Endothelial cell of umbilical vein (primary cell): ENCODE measurements around the gene KCTD19. TPM values are rescaled to one million over a fixed set of nuclear protein-coding genes. Genes with fewer than 3 reads are reported as not detected.

ENCODE experiments used
- BruUV-seq: library from RNA; stranded (reverse); fragments of 400-500 nt; replicated peaks from 2 replicates; lab custom pipeline; 2021; lab: Mats Ljungman, UMichigan
- CTCF ChIA-PET: fragments of 300-600, 350-600 bp; sonication (Branson Sonifier 250); formaldehyde crosslinking; loops from one replicate; lab custom pipeline; 2021; ENCODE audit warnings: antibody characterized with exemption, inconsistent platforms; lab: Charles Lee
- POLR2A ChIA-PET: fragments of 300-600, 350-600 bp; sonication (Branson Sonifier 250); formaldehyde crosslinking; loops from one replicate; lab custom pipeline; 2021; ENCODE audit warnings: antibody characterized with exemption, inconsistent platforms; lab: Charles Lee
- DNase-seq: peaks from one replicate; pipeline ENCODE4 v3.0.0-alpha.2; 2011; ENCODE audit warnings: low read depth, low spot score
- FAIRE-seq: peaks from 2 replicates; lab custom pipeline; 2011; peaks lifted over from hg19 to GRCh38; lab: Jason Lieb, UNC
- H2AFZ ChIP-seq: 2 replicates; pipeline ENCODE4 v1.6.0; 2012; ENCODE audit warnings: low read depth, low read length, control low read depth, inconsistent platforms
- H3K27ac ChIP-seq: 2 replicates; pipeline ENCODE4 v1.5.1; 2011; ENCODE audit warnings: low read depth, mild to moderate bottlenecking, control low read depth, low read length, moderate library complexity; ENCODE audit not compliant: insufficient read depth
- H3K27me3 ChIP-seq, 2 experiments: 2 replicates each; pipeline versions ENCODE4 v1.6.0 to v1.6.1; 2011; ENCODE audit warnings: low read length in 2 of 2, mixed read lengths in 1 of 2; ENCODE audit not compliant: control insufficient read depth in 2 of 2, insufficient read depth in 2 of 2
- H3K36me3 ChIP-seq, 2 experiments: 2 replicates in 1 of 2; 3 replicates in 1 of 2; pipeline ENCODE4 v1.5.1; 2011; ENCODE audit warnings: low read length in 2 of 2, mild to moderate bottlenecking in 1 of 2, moderate library complexity in 1 of 2; ENCODE audit not compliant: control insufficient read depth in 2 of 2, insufficient read depth in 2 of 2; ENCODE audit errors: extremely low read depth in 1 of 2
- H3K4me1 ChIP-seq: 3 replicates; pipeline ENCODE4 v1.5.1; 2011; ENCODE audit warnings: mild to moderate bottlenecking, low read length; ENCODE audit not compliant: control insufficient read depth, insufficient read depth; ENCODE audit errors: extremely low read depth
- H3K4me2 ChIP-seq: 2 replicates; pipeline ENCODE4 v1.6.1; 2011; ENCODE audit warnings: low read length, control low read depth, mixed read lengths; ENCODE audit not compliant: insufficient read depth
- H3K4me3 ChIP-seq, 3 experiments: fragments of 200-600 bp in 1 of 3; sonication (generic), shearing (Covaris generic) in 1 of 3; replicated peaks in 1 of 3; 2 replicates each; pipeline ENCODE4 v1.5.1; 2011 to 2016; ENCODE audit warnings: control low read depth in 3 of 3, low read length in 3 of 3, mild to moderate bottlenecking in 2 of 3, inconsistent platforms in 1 of 3, low read depth in 1 of 3, moderate library complexity in 1 of 3; ENCODE audit not compliant: insufficient read depth in 1 of 3
- H3K79me2 ChIP-seq: 2 replicates; pipeline ENCODE4 v1.6.0; 2012; ENCODE audit warnings: low read length, inconsistent platforms; ENCODE audit not compliant: control insufficient read depth, insufficient read depth
- H3K9ac ChIP-seq: replicated peaks from 2 replicates; pipeline ENCODE3; 2011; ENCODE audit warnings: low read length, control low read depth; ENCODE audit not compliant: insufficient read depth; ENCODE audit errors: extremely low read depth
- H3K9me1 ChIP-seq: replicated peaks from 3 replicates; pipeline ENCODE4 v1.6.0; 2011; ENCODE audit warnings: mild to moderate bottlenecking, low read length; ENCODE audit not compliant: control insufficient read depth, insufficient read depth; ENCODE audit errors: extremely low read depth
- H3K9me3 ChIP-seq: replicated peaks from 2 replicates; pipeline ENCODE4 v1.5.1; 2012; ENCODE audit warnings: low read length, inconsistent platforms; ENCODE audit not compliant: control insufficient read depth, insufficient read depth
- H4K20me1 ChIP-seq: replicated peaks from 2 replicates; pipeline ENCODE3; 2011; ENCODE audit warnings: mild to moderate bottlenecking, low read length; ENCODE audit not compliant: control insufficient read depth, insufficient read depth; ENCODE audit errors: extremely low read depth
- EZH2 ChIP-seq: IDR thresholded peaks from 2 replicates; pipeline ENCODE4 v1.6.1; 2012; ENCODE audit warnings: borderline replicate concordance, low read depth, mild to moderate bottlenecking, moderate library complexity, low read length, inconsistent platforms; ENCODE audit not compliant: severe bottlenecking
- FOS ChIP-seq: IDR thresholded peaks from 2 replicates; pipeline ENCODE4 v1.6.1; 2011; ENCODE audit warnings: mild to moderate bottlenecking, low read length, moderate library complexity, borderline replicate concordance; ENCODE audit not compliant: insufficient read depth
- JUN ChIP-seq: IDR thresholded peaks from 2 replicates; pipeline ENCODE4 v1.6.1; 2011; ENCODE audit warnings: borderline replicate concordance, low read depth; ENCODE audit not compliant: insufficient read length, insufficient read depth
- MYC ChIP-seq: IDR thresholded peaks from one replicate; pipeline ENCODE4 v1.6.1; 2011; ENCODE audit warnings: mild to moderate bottlenecking, low read depth, low read length
- POLR2A ChIP-seq: IDR thresholded peaks from 2 replicates; pipeline ENCODE4 v1.6.1; 2012; ENCODE audit warnings: low read depth, mild to moderate bottlenecking, control low read depth, low read length
- POLR2AphosphoS5 ChIP-seq: IDR thresholded peaks from 2 replicates; pipeline ENCODE4 v1.6.1; 2012; ENCODE audit warnings: low read depth, mild to moderate bottlenecking, control low read depth, low read length, moderate library complexity; ENCODE audit not compliant: insufficient read depth
- dilution Hi-C: fragments of 300-500 bp; cut with MboI; formaldehyde crosslinking; loops from one replicate; pipeline ENCODE4 v1.15.0; 2019; ENCODE audit warnings: low sequenced_read_pairs; ENCODE audit not compliant: extremely low pct_ligation_motif_present
- intact Hi-C: fragments of 100-400 bp; cut with micrococcal nuclease; formaldehyde crosslinking; loops from one replicate; pipeline ENCODE4 v1.10.0; 2022
- polyA plus RNA-seq, 4 experiments: library from polyadenylated mRNA; depleted of rRNA in 3 of 4; stranded (reverse) in 3 of 4; unstranded in 1 of 4; fragments of >200 nt; gene quantifications; 2 replicates each; pipeline versions ENCODE4 v1.2.1 to v1.2.3, GENCODE V29; 2011 to 2012; ENCODE audit warnings: missing spikeins in 1 of 4
- total RNA-seq: library from RNA; stranded (reverse); gene quantifications from 2 replicates; pipeline ENCODE4 v1.2.3, GENCODE V29; 2021
- TF ChIP-seq, protein P1 (sequence below): IDR thresholded peaks from 2 replicates; pipeline ENCODE4 v1.6.1; 2011; ENCODE audit not compliant: insufficient read depth, insufficient read length
- TF ChIP-seq, protein P2 (sequence below), 2 donors: IDR thresholded peaks; 1 replicate in 1 of 2; 2 replicates in 1 of 2; pipeline ENCODE4 v1.5.1; 2011; ENCODE audit warnings: low read length in 2 of 2, mild to moderate bottlenecking in 2 of 2, moderate library complexity in 2 of 2, control low read depth in 1 of 2, inconsistent platforms in 1 of 2, low read depth in 1 of 2; ENCODE audit not compliant: insufficient read depth in 1 of 2; ENCODE audit errors: extremely low read depth in 1 of 2

KCTD19 gene
- total and polyA plus RNA-seq, 2 donors (not counting 3 experiments of a cell fraction or from before 2014, with no cell fraction given): 0.21 to 0.44 TPM

DNA sequence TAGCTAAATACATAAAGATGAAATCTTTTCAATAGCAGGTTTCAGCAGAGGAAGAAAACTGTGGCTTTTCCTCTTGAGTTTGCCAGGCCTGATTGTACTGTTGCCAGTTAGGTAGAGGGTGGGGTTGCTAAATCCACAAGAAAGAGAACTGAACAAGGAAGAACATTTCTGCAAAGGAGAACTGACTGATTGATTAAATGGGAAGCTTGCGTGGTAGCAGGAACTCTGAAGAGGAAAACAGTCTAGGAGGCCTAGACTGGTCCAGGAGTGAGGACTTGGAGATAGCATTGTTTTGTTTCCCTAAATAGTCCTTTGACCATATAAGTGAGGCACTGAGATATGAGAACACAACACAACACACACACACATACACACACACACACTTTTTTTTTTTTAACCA is 18.9 kb upstream of the KCTD19 start:
- no peaks in the 10 kb centered on the region for H3K79me2 ChIP-seq
- H3K9ac ChIP-seq: no peak overlapping the region
- H2AFZ ChIP-seq: no peak overlapping the region
- no peaks in the 10 kb centered on the region for H3K36me3 ChIP-seq
- H4K20me1 ChIP-seq: no peaks in the 10 kb centered on the region
- intact Hi-C loops (loop anchor here (5.0 kb wide), 2 partner anchors 68 to 122 kb away; partner anchors contain the start of gene PLEKHG4), dilution Hi-C loops (no loop called here)
- H3K9me1 ChIP-seq: no peaks in the 10 kb centered on the region
- FAIRE-seq (no peak), DNase-seq (no peak)
- no peak overlapping the region for H3K4me3 ChIP-seq
- BruUV-seq: no TSS peak
- no peak overlapping the region for H3K27ac ChIP-seq
- H3K4me2 ChIP-seq: no peak overlapping the region
- no peaks in the 10 kb centered on the region for H3K27me3 ChIP-seq
- ChIA-PET CTCF (interaction anchor here (0.7 to 4.7 kb wide), 7 partner anchors 16 to 85 kb away, joined by 3 to 31 read pairs (median 4); partner anchors contain the start of genes KCTD19, LRRC36 and ZDHHC1), POLR2A (no interaction called here)
- H3K9me3 ChIP-seq: no peaks in the 10 kb centered on the region
- TF ChIP-seq POLR2AphosphoS5 (no peak), JUN (no peak)
- H3K4me1 ChIP-seq: peaks cover 23% of the 10 kb centered on the region

DNA sequence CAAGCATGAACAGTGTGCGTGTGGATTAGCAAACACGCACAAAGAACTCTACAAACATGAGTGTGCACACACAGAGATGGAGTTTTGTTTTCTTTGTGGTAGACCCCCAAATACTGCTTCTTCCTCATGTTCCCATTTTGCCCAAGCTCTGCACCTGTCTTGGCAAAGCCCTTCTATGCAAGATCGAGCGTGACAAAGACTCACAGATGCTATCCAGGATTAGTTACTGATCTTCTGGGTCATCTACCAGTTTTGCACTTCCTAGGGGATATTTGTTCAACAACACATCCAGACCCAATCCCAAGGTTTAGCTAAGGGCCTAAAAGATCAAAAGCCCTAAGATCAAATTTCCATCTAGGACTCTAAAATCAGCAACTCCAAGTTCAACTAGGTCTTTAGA is 16.1 kb upstream of the KCTD19 start:
- Histone ChIP-seq H3K9ac (no peak overlapping the region), H3K27me3 (no peaks in the 10 kb centered on the region), H3K4me1 (peaks cover 23% of the 10 kb centered on the region), H3K36me3 (no peaks in the 10 kb centered on the region), H4K20me1 (no peaks in the 10 kb centered on the region), H3K4me2 (no peak overlapping the region), H2AFZ (no peak overlapping the region), H3K27ac (no peak overlapping the region), H3K9me3 (no peaks in the 10 kb centered on the region), H3K79me2 (no peaks in the 10 kb centered on the region), H3K9me1 (no peaks in the 10 kb centered on the region), H3K4me3 (no peak overlapping the region)
- no peak for DNase-seq
- TF ChIP-seq EZH2: no peak
- TF ChIP-seq, protein P1, sequence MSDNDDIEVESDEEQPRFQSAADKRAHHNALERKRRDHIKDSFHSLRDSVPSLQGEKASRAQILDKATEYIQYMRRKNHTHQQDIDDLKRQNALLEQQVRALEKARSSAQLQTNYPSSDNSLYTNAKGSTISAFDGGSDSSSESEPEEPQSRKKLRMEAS: no peak
- TF ChIP-seq JUN: no peak
- no peak for TF ChIP-seq POLR2A
- TF ChIP-seq FOS: no peak
- TF ChIP-seq, protein P2, sequence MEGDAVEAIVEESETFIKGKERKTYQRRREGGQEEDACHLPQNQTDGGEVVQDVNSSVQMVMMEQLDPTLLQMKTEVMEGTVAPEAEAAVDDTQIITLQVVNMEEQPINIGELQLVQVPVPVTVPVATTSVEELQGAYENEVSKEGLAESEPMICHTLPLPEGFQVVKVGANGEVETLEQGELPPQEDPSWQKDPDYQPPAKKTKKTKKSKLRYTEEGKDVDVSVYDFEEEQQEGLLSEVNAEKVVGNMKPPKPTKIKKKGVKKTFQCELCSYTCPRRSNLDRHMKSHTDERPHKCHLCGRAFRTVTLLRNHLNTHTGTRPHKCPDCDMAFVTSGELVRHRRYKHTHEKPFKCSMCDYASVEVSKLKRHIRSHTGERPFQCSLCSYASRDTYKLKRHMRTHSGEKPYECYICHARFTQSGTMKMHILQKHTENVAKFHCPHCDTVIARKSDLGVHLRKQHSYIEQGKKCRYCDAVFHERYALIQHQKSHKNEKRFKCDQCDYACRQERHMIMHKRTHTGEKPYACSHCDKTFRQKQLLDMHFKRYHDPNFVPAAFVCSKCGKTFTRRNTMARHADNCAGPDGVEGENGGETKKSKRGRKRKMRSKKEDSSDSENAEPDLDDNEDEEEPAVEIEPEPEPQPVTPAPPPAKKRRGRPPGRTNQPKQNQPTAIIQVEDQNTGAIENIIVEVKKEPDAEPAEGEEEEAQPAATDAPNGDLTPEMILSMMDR (IDR thresholded peaks at IDR 0.05; ENCODE audit: extremely low read depth in 1 of 2, insufficient read depth in 1 of 2, low read depth in 1 of 2, low read length in 2 of 2): no peak
- TF ChIP-seq MYC: no peak
- FAIRE-seq: no peak
- ChIA-PET CTCF (no interaction called here), POLR2A (no interaction called here)
- intact Hi-C loops (no loop called here), dilution Hi-C loops (no loop called here)
- BruUV-seq: no TSS peak
